ENCODE measurements around the gene CCM2L.

- TF ChIP-seq, protein P1, sequence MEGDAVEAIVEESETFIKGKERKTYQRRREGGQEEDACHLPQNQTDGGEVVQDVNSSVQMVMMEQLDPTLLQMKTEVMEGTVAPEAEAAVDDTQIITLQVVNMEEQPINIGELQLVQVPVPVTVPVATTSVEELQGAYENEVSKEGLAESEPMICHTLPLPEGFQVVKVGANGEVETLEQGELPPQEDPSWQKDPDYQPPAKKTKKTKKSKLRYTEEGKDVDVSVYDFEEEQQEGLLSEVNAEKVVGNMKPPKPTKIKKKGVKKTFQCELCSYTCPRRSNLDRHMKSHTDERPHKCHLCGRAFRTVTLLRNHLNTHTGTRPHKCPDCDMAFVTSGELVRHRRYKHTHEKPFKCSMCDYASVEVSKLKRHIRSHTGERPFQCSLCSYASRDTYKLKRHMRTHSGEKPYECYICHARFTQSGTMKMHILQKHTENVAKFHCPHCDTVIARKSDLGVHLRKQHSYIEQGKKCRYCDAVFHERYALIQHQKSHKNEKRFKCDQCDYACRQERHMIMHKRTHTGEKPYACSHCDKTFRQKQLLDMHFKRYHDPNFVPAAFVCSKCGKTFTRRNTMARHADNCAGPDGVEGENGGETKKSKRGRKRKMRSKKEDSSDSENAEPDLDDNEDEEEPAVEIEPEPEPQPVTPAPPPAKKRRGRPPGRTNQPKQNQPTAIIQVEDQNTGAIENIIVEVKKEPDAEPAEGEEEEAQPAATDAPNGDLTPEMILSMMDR (optimal IDR thresholded peaks at IDR 0.05 in 1 of 3, IDR thresholded peaks at IDR 0.05 in 1 of 3, conservative IDR thresholded peaks at IDR 0.05 in 1 of 3; ENCODE audit: extremely low read depth in 1 of 3, insufficient read depth in 2 of 3, low read length in 3 of 3), result no peak
- TF ChIP-seq EZH2 (IDR thresholded peaks at IDR 0.05; ENCODE audit: low read length), result no peak
Observed at GRCh38 chr20:31988430-31989015, 21.7 kb upstream of the CCM2L start.
